Heart left ventricle (tissue), 13 donors: ENCODE measurements around the gene TECPR2.

Experiments
- CTCF ChIP-seq, 12 donors: fragments of 200-600 bp; sonication (generic) in 4 of 12; IDR thresholded peaks; one replicate each; pipeline versions ENCODE4 v1.5.0 to v1.8.0; 2018 to 2022; ENCODE audit warnings: antibody characterized with exemption in 12 of 12, mild to moderate bottlenecking in 5 of 12
- POLR2A ChIP-seq, 2 donors: fragments of 450-650 bp; IDR thresholded peaks; one replicate each; pipeline ENCODE4 v1.6.1; 2017; ENCODE audit warnings: antibody characterized with exemption in 2 of 2, mild to moderate bottlenecking in 2 of 2, moderate library complexity in 2 of 2
- donor health status: ischemic (EF 13 %, LVEDD 7.1; RV severe dilation, severe dysfunction).
- donor health status: DM: no; HTN: yes; CAD: no.
- donor health status: DM: no; HTN: no; CAD: no.
- donor health status: ischemic (EF 25% LVEDD 6.9; RV normal size, moderate dysfunction).
- donor health status: ischemic (EF 25% LVEDD 5.7; RV mildly dilated, moderate dysfunction).
- donor health status: ischemic (EF 35%, LVEDD 5.7; RV mildly dilated, moderate dysfunction).
- donor health status: nonischemic (EF 11% LVEDD 7.7; RV severe dilation, severe dysfunction).
- donor health status: DM: yes; HTN: yes; CAD: no.
- donor health status: PGD.
- donor health status: ischemic (EF 29% LVEDD 5.4; RV normal size, mild dysfunction).
- donor health status: nonischemic (EF 23%, LVEDD 6.1; RV moderate dilation, normal function).

GRCh38 chr14:102375119-102375518, 12.4 kb downstream of the TECPR2 start:
- no peak for TF ChIP-seq CTCF (IDR thresholded peaks at IDR 0.05)
- no peak for TF ChIP-seq POLR2A (IDR thresholded peaks at IDR 0.05)
